HG03135 (cell line): ENCODE data around the gene SSBP3.
A peak's percentile ranks its signal among the peaks of the same experiment; 100 is the strongest.

Experiments used
- ATAC-seq: cut with Tn5 transposase; IDR thresholded peaks from one replicate; pipeline ENCODE4 v1.9.1; 2021; ENCODE audit warnings: mild to moderate bottlenecking, moderate library complexity; ENCODE audit not compliant: unreplicated experiment

Gene SSBP3

DNA sequence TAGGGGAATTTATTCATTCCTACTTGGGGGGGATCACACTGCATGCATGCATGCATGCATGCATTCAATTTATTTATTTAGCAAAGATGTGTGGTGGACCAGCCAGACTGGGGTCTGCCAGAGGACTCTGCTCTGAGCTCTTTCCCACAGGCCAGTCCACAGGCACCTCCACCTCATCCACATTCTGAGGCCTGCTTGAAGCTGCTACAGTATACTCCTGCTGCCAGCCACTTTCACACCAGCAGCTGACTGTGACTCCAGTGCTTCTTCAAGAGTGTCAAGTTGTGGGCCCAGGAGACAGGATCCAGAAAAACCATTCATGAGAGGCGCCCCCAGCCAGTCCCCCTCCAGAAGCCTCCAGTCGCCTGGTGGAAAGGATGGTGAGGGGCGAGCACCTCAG, 30.9 kb downstream of the SSBP3 start:
- no peak for ATAC-seq

DNA sequence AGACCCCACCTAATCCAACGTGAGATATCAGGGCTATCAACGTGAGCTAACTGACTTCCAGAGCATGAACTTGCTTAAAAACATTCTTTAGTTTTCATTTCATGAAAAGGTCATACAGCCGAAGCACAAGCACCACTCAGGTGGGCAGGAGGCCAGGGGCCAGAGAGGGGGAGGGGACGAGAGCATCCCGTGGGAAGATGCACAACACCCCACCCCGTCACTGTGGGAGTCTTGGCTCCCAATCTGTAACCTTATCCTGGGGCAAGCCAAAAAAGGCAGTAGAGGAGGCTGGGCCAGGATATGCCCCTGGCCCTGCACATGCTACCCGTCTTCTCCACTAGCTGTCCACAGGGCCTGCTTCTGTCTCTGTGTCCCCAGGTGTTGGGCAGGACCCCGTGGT, 31.4 kb downstream of the SSBP3 start:
- no peak for ATAC-seq

- ATAC-seq, result no peak
These were observed 33.2 kb downstream of the SSBP3 start for GRCh38 chr1:54372978-54373377.

GRCh38 chr1:54371942-54372275, 34.3 kb downstream of the SSBP3 start:
- no peak for ATAC-seq

- ATAC-seq, result no peak
These were observed 34.9 kb downstream of the SSBP3 start for GRCh38 chr1:54371038-54371941.

GRCh38 chr1:54370287-54370989, 35.8 kb downstream of the SSBP3 start:
- no peak for ATAC-seq

DNA sequence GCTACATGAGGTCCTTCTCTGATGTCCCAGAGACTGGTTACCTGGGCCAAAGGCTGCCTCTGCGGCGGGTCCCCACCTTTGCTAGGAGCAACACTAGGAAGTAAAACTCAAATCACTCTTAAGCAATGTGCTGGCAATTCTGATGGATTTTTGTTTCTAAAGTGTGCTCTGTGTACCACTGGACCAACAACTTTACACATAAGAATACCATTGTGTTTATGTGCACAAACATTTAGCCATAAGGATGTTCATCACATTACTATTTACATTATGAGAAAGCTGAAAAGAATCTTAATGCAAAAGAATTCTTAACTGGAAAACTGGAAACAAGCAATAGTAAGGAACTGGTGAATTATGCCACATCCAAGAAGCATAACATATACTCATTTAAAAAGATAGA, 38.6 kb downstream of the SSBP3 start:
- ATAC-seq, result no peak

DNA sequence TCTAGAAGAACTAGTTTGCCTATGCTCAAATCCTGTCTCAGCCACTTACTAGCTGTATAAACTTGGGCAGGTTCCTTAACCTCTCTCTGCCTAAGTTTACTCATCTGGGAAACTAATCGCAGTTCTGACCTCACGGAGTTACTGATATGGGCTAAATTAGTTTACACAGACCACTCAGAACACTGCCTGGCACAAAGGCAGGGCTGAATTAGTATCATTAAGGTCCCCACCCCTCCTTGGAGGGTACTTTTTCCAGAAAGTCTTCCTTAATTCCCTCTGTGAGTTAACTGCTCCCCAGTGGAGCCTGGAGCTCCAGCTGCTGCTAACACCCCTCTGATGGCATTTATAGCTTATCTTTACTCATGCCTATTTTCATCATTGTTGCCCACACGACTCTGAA, 40.3 kb downstream of the SSBP3 start:
- no peak for ATAC-seq

DNA sequence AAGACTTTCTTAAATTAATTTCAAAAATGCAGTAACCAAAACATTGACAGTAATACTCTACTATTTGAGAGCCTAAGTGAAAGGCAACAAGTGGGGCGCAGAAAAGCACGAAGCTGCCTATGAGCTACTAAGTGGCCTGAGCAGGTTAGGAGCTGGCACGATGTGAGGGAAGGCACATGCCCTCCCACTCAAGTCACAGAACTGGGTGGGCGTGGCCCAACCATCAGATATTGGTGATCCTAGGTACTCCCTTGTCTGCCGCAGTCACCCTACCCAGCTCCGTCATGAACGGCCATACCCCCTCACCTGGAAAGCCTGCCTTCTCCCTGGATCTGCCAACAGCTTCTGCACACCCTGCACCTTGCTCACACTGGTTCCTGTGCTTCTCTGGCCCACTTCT, 40.8 kb downstream of the SSBP3 start:
- ATAC-seq, result no peak

- ATAC-seq, result no peak
These were observed 41.2 kb downstream of the SSBP3 start for GRCh38 chr1:54364995-54365394.

DNA sequence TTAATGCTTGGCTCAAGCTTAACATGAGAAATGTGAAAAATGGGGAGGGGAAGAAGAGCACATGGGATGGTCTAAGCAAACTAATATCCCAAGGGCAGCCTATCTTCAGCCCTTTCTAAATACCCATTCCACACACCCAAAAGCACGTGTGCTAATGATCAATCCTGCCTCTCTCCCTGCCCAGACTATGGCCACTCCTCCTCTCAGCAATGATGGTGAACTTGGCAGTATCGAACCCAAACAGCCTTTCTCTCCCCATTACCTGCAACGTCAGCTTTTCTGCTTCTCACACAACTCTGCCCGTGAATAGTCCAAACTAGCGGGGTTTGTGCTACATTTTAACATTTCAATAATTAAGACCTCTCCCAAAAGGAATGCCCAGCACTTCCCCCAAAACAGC, 41.6 kb downstream of the SSBP3 start:
- ATAC-seq, result no peak

DNA sequence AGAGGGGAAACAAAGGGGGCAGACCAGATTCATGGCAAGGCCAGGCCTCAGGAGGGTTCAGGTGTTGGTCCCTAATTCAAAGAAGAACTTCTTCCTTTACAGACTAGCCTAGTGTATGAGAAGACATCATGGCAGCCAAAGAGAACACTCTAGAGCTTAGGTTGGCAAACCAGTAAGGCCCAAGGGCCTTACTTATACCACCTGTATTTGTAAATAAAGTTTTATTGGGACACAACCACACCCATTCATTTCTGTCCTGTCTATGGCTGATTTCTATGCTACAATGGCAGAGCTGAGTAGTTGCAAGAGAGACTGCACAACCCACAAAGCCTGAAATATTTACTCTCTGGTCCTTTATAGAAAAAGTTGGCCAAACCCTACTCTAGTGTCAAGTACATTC, 42.3 kb downstream of the SSBP3 start:
- ATAC-seq, result no peak

GRCh38 chr1:54362881-54363340, 43.3 kb downstream of the SSBP3 start:
- ATAC-seq, result no peak

GRCh38 chr1:54361342-54361741, 44.9 kb downstream of the SSBP3 start:
- ATAC-seq, result no peak

DNA sequence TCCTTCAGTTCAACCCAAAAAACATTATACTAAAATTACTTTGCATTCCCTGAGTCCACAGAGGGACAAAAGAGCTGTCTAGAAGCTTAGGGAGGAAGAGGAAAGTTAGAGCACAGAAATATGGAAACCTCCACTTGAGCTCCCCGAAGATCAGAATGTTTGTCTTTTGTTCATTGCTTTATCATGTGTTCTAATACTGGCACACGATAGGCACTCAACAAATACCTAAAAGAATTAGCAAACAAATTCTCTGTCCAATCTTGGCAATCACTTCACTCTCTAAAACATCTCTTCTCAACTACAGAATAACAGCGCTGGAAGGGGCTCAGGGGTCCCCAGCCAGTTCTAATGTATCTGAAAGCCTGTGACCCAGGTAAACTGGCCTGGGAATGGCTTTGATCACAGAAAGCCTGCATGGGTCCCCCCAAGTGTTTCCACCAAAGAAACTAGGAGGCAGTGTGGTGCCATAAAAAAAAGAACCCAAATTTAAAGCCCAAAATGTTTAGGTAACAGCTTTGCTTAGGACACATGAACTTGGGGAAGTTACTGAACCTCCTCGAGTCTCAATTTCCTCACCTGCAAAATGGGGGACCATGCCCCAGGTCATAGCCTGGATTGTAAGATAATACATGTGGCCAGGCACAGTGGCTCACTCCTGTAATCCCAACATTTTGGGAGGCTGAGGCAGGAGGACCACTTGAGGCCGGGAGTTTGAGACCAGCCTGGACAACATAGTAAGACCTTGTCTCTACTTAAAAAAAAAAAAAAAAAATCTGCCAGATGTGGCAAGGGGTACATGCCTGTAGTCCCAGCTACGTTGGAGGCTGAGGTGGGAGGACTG, 45.8 kb downstream of the SSBP3 start:
- no peak for ATAC-seq

DNA sequence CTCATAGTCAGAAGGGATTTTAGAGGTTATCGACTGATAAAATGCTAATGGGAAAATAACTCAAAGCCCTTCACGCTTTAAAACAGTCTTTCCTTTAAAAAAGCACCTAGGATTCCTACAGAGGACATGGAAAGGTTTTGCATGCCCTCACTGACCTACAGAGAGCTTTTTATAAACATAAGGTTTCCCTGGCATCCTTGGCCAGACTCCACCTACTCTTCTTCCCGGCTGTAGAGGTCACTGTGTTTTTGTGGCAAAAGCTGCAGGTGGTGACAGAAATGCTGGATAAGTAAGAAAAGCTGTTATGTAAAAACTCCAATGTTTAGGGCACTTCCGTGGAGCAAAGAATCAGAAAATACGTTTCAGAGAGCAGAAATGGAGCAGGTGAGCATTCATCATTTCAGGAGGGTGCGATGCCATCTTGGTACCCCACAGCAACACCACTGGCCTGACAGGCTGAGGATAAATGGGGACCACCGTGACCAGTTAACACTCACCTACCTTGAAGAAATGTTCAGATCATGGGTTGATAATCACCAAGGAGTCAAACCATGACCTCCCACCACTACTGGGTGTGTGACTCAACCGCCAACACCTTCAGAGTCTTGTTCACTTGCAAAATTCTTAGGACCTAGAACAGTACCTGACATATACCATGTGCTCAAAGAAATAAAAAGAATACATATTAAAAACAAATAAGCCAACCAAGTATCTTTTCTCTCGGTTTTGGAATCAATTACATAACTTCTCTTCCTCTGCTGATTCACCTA, 46.6 kb downstream of the SSBP3 start:
- ATAC-seq, result no peak

DNA sequence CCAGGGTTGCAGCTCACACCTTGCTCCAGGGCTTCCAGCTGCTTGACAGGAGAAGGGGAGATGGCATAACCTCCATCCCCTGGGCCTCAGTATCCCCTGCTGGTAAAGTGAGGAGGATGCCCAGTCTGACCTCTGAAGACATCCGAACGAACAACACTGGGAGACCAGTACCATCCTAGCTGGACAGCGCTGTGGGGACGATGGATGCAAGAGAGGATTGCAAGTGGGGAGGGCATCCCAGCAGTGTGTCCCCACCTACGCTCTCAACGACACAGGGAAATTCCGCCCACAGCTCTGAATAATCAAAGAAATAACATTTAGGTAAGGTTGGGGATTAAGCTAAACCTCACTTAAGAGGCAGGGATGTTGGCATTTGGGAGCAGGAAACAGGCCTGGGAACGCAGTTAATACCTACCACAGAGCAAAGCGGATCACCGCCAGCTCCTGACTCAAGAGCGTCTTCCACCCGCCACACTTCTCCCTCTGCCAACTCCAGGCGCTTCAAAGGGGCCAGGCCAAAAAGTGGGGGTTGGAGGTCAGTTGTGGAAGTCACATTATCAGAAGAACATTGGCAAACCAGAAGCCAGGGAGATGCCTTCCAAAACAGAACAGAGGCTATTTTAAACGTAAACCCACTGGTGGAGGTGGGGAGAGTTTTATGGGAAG, 47.6 kb downstream of the SSBP3 start:
- ATAC-seq, result no peak

DNA sequence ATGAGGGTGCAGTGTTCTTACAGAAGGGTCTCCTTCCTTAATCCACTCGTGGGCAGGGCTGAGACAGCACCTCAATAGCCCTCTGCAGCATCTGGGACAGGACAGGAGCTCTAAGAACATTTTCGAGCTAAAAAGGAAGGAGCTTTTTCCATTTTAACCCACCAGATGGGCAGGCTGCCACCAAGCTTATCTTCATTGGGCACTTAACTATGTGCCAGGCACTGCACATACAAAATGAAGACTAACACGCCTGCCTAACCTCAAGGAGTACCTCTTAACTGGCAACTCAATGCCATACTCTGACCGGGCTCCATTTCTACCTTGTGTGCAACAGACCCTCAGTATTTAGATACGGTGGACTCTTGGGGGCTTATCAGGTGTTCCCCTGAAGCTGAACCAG, 48.2 kb downstream of the SSBP3 start:
- ATAC-seq, result no peak

GRCh38 chr1:54356680-54357147, 49.5 kb downstream of the SSBP3 start:
- peak; percentile 61 for ATAC-seq
